ENCODE measurements around the gene C2CD2.
"Not testable (repeated sequence)": the region's sequence is repeated elsewhere in the genome, so short reads cannot be mapped to it uniquely, and the experiment has no call there.

The C2CD2 gene

GRCh38 chr21:41952568-41953248 is 1.1 kb downstream of the C2CD2 start:
- peak overlapping the region; percentile 63 for H3K4me3 ChIP-seq (ENCODE audit: low read depth, low read length)
- TF ChIP-seq CTCF (conservative IDR thresholded peaks at IDR 0.05; ENCODE audit: low read depth, low read length) = no peak
- DNase-seq (ENCODE audit: low read depth) = no peak

GRCh38 chr21:41951876-41952567 is 1.8 kb downstream of the C2CD2 start:
- peak overlapping the region; percentile 63 for H3K4me3 ChIP-seq (ENCODE audit: low read depth, low read length)
- TF ChIP-seq CTCF (conservative IDR thresholded peaks at IDR 0.05; ENCODE audit: low read depth, low read length) = no peak
- no peak for DNase-seq (ENCODE audit: low read depth)

- no peak for TF ChIP-seq CTCF (conservative IDR thresholded peaks at IDR 0.05; ENCODE audit: low read depth, low read length)
- no peak overlapping the region for H3K4me3 ChIP-seq (ENCODE audit: low read depth, low read length)
- no peak for DNase-seq (ENCODE audit: low read depth)
These were observed 2.9 kb downstream of the C2CD2 start for GRCh38 chr21:41950941-41951351.

- not testable (repeated sequence) for DNase-seq (ENCODE audit: low read depth); H3K4me3 ChIP-seq (ENCODE audit: low read depth, low read length)
These were observed 4.2 kb downstream of the C2CD2 start for GRCh38 chr21:41949631-41950030.

GRCh38 chr21:41948901-41949300 is 4.9 kb downstream of the C2CD2 start:
- DNase-seq (ENCODE audit: low read depth) = no peak
- no peak overlapping the region for H3K4me3 ChIP-seq (ENCODE audit: low read depth, low read length)
- no peak for TF ChIP-seq CTCF (conservative IDR thresholded peaks at IDR 0.05; ENCODE audit: low read depth, low read length)

GRCh38 chr21:41948078-41948895 is 5.5 kb downstream of the C2CD2 start:
- DNase-seq (ENCODE audit: low read depth) = no peak
- no peak overlapping the region for H3K4me3 ChIP-seq (ENCODE audit: low read depth, low read length)
- TF ChIP-seq CTCF (conservative IDR thresholded peaks at IDR 0.05; ENCODE audit: low read depth, low read length) = no peak

GRCh38 chr21:41945982-41946381 is 7.8 kb downstream of the C2CD2 start:
- no peak for DNase-seq (ENCODE audit: low read depth)
- no peak overlapping the region for H3K4me3 ChIP-seq (ENCODE audit: low read depth, low read length)
- TF ChIP-seq CTCF (conservative IDR thresholded peaks at IDR 0.05; ENCODE audit: low read depth, low read length) = no peak

Measured in choroid plexus epithelial cell (primary cell).